GM12878 (cell line): Measurements from ENCODE around the gene NPHS1.

Source experiments
- BACH1 ChIP-seq: fragments of 450-650 bp; IDR thresholded peaks from 2 replicates; pipeline ENCODE4 v1.6.1; 2017; ENCODE audit warnings: mild to moderate bottlenecking, borderline replicate concordance
- FOXM1 ChIP-seq: IDR thresholded peaks from 2 replicates; pipeline ENCODE4 v1.6.1; 2012; ENCODE audit warnings: low read depth, mild to moderate bottlenecking, inconsistent platforms, low read length, moderate library complexity
- KLF5 ChIP-seq: fragments of 450-650 bp; IDR thresholded peaks from 2 replicates; pipeline ENCODE4 v1.6.1; 2014; ENCODE audit warnings: mild to moderate bottlenecking; ENCODE audit not compliant: partially characterized antibody
- POLR2AphosphoS5 ChIP-seq: IDR thresholded peaks from 2 replicates; pipeline ENCODE4 v1.6.1; 2011; ENCODE audit warnings: mild to moderate bottlenecking, low read length, inconsistent platforms
- RAD21 ChIP-seq: IDR thresholded peaks from 2 replicates; pipeline ENCODE4 v1.6.1; 2011; ENCODE audit warnings: mild to moderate bottlenecking, low read depth, low read length, moderate library complexity; ENCODE audit not compliant: insufficient read depth
- SMAD5 ChIP-seq: IDR thresholded peaks from 2 replicates; pipeline ENCODE4 v1.6.1; 2016; ENCODE audit warnings: antibody characterized with exemption, low read depth
- SP1 ChIP-seq: IDR thresholded peaks from one replicate; pipeline ENCODE4 v1.6.1; 2011; ENCODE audit warnings: low read depth, low read length
- SRF ChIP-seq, 2 experiments: IDR thresholded peaks; 2 replicates each; pipeline ENCODE4 v1.6.1; 2011; ENCODE audit warnings: low read depth in 2 of 2, low read length in 2 of 2, mild to moderate bottlenecking in 1 of 2, moderate library complexity in 1 of 2
- ZNF24 ChIP-seq: fragments of 450-650 bp; IDR thresholded peaks from 2 replicates; pipeline ENCODE4 v1.6.1; 2017; ENCODE audit warnings: antibody characterized with exemption, mild to moderate bottlenecking
- ZZZ3 ChIP-seq: IDR thresholded peaks from 2 replicates; pipeline ENCODE4 v1.6.1; 2011; ENCODE audit warnings: low read depth; ENCODE audit not compliant: control insufficient read depth, insufficient read length

- no peak for TF ChIP-seq RAD21
- no peak for TF ChIP-seq SMAD5
- TF ChIP-seq FOXM1: no peak
- TF ChIP-seq BACH1: no peak
- TF ChIP-seq POLR2AphosphoS5: no peak
- no peak for TF ChIP-seq ZNF24
- no peak for TF ChIP-seq KLF5
- no peak for TF ChIP-seq SRF (IDR thresholded peaks at IDR 0.05; ENCODE audit: low read depth in 2 of 2, low read length in 2 of 2)
- TF ChIP-seq SP1: no peak
- no peak for TF ChIP-seq ZZZ3
These were observed 18.5 kb upstream of the NPHS1 start for GRCh38 chr19:35870798-35871197.
